SK-MEL-5 (cell line): ENCODE measurements around the gene CRISPLD2. TPM values are rescaled to one million over a fixed set of nuclear protein-coding genes. Genes with fewer than 3 reads are reported as not detected.

Source experiments
- DNase-seq: peaks from one replicate; pipeline ENCODE4 v3.0.0-alpha.2; 2016; ENCODE audit warnings: low read depth, low spot score
- in situ Hi-C: cut with HindIII; loops from 2 replicates; pipeline ENCODE4 v1.10.0; 2016; ENCODE audit warnings: low sequenced_read_pairs, high pct_unique_total_duplicates, low pct_unique_long_range_greater_than_20kb
- total RNA-seq: library from RNA; depleted of rRNA; stranded (reverse); fragments of >200 nt; shearing (Covaris generic); gene quantifications from 2 replicates; pipeline ENCODE4 v1.2.3, GENCODE V29; 2014

CRISPLD2 gene
- total RNA-seq, 1 experiment from 2014 or later, result 0.40 TPM

DNA sequence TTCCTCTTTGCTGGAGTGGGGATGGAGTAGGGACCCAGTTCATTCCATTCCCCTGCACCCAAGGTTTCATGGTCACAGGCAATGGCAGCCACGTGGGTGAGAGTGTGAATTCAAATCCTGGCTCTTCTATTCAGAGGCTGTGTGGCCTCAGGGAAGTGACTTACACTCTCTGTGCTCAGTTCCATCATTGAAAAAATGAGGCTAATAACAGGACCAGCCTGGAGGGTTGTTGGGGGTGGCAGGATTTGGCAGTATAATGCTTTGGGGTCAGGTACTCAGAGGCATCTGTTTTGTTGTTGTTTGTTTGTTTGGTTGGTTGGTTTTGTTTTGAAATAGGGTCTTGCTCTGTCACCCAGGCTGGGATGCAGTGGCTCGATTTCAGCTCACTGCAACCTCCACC, 2.2 kb upstream of the CRISPLD2 start:
- in situ Hi-C loops, result no loop called here
- no peak for DNase-seq

DNA sequence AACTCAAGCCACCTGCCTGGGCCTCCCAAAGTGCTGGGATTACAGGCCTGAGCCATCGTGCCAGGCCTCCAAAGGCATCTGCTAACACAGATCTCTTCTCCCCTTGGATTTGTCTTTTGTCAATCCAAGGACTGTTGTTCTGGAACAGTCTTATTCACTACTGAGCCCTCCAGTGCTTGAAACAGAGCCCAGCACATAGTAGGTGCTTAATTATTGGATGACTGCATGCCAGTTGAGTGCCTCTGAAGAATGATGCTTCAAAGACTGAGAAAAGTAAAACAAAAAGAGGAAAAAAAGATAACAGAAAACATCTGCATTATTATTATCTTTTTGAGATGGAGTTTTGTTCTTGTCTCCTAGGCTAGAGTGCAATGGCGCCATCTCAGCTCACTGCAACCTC, 1.7 kb upstream of the CRISPLD2 start:
- in situ Hi-C loops, result no loop called here
- no peak for DNase-seq

DNA sequence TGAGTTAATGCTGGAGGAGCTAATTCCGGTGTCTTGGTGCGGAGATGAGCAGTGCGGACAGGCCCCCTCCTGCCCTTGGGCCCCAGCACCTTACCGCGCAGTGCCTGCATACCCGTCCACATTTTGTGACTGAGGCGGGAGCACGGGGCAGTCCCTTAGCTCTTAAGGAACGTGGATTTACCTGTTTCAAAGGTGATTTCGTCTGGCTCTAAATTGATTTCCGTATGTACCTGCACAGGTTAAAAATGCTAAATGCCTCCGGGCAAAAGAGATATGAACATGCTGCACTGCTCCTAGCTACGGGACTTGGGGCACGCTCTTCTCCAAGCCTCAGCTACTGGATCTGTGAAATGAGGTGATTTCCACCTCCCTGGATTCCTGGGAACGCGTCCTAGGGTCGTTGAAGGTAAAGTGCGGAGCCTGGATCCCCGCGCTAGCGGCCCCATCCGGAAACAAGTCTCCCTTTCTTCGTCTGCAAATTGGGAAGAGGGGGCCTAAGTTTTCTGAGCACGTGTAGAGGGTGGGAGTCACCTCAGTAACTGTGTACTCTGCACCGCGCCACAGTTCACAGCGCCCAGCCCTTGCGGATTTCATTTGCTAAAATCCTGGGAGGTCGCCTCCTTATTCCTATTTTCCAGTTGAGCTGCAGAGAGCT, 669 bp upstream of the CRISPLD2 start:
- in situ Hi-C loops, result no loop called here
- no peak for DNase-seq

DNA sequence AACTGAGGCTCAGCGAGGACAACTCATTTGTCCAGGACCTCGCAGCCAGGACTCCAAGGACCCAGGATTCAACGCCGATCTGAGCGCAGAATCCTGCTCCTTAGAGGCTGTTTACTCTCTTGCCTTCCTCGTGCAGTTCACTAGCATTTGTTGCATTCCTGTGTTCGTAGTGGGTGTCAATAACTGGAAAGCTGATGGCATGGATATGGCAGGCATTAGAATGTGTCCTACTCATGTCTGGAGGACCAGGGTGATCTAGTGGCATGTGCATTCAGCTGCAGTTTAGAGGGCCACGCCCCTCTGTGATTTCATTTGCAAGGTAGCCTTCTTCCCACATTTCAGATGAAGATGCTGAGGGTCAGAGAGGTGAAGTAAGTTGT, 510 bp downstream of the CRISPLD2 start:
- no peak for DNase-seq
- in situ Hi-C loops, result no loop called here

DNA sequence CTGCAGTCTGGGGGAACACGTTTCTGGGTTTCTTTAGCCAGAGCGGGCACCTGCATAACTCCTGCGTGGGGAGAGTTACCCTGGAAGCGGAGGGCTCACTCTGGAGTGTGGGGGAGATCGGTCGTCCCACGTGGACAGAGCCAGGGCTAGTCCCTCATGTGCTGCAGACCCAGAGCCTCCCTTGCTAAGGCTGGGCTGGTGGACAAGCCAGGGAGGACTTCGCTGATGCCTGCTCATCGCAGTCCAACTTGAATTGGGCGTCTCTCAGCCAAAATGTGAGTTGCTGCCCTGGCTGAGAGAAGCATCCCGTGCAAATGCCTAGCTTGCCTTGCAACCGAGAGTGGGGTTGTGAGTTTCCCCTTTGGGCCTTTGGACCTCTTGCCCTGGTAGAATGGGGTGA, 986 bp downstream of the CRISPLD2 start:
- in situ Hi-C loops, result no loop called here
- no peak for DNase-seq

DNA sequence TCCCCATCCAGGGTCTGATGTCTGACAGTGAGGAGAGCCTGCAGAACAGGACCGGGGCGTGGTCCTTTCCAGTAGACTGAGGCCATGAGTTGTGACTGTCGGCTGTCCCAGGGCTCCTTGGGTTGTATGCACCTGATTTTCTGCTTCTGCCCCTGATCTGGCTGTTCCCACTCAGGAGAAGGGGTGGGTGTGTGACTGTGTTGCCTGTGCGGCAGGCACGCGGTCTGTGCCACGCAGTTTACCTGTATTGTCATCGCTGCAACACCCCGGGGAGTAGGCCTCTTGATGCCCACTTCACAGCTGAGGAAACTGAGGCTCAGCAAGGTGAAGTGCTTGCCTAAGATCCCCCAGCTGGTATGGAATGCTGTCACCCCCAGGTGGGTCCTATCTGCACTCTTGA, 1.4 kb downstream of the CRISPLD2 start:
- no peak for DNase-seq
- in situ Hi-C loops, result no loop called here

DNA sequence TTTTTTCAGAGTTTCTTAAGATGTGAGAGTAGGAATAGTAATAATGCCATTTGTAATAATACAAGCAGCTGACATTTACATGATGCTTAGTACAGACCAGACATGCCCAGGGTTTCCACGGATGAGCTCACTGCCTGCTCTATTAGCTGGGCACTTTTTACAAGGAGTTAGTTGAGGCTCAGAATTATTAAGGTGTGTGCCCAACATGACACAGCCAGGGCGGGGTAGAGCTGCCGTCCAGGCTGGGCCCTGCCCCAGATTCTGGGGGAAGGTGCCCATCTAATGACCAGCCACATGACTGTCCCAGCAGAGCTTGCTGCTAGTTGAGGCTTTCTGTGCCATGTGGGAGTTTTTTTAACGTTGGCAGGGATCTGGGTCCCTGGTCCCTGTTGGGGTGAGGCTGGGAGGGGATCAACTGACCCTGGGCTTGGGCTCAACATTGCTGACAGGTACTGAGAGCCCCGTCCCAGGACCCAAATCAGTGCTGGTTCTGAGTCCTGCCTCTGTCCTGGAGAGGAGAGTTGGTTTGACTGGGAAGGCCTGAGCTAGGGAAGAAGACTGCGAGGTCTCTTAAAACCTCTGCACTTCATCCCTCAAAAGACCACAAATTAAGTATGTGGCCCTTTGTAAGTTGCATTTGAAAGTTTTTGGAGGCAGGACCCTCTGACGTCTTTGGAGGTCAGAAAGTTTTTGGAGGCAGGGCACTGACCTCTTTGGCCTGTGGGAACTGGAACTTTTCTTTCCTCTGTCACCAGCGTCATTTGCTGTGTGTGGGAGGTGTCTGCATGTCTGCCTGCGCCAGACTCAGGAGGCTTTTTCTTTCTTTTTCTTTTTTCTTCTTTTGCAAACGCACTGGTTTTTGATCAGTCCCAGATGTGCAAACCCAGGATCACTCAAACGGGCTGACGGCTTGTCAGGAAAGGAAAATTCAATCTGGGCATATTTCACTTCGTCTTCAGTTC, 2.2 kb downstream of the CRISPLD2 start:
- in situ Hi-C loops, result no loop called here
- DNase-seq, result no peak

DNA sequence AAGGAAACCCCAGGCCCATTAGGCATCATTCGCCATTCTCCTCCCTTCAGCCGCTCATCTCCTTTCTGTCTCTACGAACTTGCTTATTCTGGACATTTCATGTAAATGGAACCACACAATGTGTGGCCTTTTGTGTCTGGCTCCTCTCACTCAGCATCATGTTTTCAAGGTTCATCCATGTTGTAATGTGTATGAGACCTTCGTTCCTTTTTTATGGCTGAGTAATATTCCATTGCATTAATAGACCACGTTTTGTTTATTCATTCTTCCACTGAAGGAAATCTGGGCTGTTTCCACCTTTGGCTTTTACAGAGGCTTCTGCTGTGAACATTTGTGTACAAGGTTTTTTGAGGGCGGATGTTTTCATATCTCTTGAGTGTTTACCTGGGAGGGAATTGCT, 3.2 kb downstream of the CRISPLD2 start:
- no peak for DNase-seq
- in situ Hi-C loops, result no loop called here

DNA sequence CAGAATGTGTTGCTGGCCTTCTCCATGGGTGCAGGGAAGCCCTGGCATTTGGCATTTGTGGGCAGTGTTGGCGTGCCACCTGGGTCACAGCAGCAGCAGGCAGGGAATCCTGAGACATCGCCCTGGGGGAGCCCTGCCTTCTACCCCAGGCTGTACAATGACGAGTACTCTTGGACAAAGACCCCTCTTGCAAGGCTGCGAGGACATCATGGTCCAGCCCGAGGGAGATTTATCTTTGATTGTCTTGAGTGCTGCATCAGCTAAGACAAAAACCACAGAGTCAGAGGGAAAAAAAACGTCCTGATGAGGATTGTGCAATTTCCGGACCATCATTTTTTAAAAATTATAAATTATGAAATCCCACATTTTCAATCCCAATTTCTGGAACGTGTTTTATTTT, 3.7 kb downstream of the CRISPLD2 start:
- in situ Hi-C loops, result no loop called here
- DNase-seq, result no peak

DNA sequence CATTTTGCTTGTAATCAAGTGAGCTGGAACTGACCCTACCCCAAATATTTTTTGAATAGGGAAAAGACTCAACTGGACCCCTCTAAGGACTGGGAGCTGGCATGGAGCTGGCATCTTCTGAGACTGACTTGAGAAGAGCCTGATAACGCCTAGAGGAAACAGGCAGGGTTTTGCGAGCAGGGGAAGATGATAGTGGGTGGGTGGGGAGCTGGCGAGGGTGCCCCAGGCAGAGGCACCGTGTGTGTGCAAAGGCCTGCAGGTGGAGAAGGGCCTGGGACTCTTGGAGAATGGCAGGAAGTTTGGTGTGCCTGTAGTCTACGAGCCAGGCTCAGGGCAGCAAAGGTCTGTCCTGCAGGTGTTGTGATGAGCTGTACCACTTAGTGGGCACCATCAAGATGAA, 4.1 kb downstream of the CRISPLD2 start:
- in situ Hi-C loops, result no loop called here
- no peak for DNase-seq

DNA sequence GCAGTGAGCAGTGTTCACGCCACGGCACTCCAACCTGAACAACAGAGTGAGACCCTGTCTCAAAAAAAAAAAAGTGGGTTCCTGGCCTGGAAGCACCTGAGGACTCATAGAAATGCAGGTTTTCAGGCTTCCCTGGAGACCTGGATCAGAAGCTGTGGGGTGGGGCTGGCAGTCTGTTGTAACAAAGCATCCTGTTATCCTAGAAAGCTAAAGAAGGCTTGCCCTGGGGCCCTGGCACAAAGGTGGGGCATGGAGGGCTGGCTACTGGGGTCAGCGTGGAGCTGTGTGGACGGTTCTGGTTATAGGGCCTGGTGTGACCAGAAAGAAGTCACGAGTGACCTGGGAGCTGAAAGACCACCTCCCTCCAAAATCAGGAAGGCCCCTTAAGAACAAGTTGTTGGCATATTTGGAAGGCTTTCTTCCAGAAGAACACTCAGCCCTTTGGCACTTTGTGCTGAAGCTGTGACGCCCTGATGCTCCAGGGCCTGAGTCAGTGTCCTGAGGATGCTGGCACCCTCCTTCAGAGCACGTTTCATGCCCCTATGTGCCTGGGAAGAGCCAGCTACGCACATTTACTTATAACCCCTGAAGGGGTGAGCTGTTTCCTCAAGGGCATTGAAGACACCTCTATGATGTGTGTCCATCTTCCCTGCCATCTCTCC, 6.2 kb downstream of the CRISPLD2 start:
- no peak for DNase-seq
- in situ Hi-C loops, result no loop called here

DNA sequence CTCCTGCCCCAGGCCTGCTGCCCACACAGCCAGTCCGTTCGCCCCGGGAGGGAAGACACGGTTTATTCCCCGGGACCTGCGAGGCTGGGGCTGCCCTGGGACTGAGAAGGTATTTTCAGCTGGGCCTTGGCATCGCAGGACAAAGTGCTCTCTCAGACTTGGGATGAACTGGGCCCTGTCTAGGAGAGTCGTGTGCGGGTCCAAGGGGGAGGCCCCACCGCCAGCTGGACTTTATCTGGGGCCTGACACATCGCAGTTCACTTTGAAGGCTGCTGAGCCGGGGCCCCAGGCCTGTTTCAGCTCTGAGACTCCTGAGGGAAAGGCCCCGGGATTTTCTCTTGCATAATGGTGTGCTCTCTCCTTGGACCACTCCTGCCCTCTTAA, 6.8 kb downstream of the CRISPLD2 start:
- DNase-seq, result no peak
- in situ Hi-C loops, result no loop called here

DNA sequence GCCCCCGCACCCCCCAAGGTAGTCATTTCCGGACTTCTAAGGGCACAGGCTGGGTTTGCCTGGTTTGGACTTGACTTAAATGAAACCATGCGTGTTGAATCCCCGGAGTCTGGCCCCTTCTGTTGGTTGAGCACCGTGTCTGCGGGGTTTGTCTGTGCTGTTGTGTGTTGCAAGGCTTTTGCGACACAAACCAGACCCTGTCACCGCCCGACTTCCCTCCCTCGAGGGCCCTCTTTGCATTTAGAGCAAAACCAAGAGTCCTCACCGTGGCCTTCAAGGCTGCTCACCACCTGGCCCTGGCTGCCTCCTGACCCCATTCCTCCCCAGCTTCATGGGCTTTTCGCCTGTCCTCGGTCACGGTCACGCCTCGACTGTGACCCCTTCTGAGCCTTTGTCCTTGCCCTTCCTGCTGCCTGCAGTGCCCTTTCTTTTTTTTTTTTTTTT, 7.4 kb downstream of the CRISPLD2 start:
- DNase-seq, result no peak
- in situ Hi-C loops, result no loop called here

DNA sequence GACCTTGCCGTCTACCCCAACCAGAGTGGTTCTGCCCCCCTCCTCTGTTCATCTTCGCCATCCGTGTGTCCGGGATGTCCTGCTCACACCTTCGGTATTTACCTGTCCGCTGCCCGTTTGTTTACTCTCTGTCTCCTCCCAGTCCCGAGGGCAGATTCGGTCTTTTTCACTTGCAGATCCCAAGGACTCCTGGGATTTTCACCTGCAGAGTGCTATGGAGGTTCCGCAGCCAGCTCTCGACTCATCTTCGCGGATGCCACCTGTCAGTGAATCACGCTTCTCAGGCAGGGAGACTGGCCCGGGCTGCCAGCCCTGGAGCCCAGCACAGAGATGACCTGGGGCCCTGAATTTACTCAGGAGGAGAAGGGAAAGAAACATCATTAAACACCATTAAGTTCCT, 8.1 kb downstream of the CRISPLD2 start:
- in situ Hi-C loops, result no loop called here
- DNase-seq, result no peak

DNA sequence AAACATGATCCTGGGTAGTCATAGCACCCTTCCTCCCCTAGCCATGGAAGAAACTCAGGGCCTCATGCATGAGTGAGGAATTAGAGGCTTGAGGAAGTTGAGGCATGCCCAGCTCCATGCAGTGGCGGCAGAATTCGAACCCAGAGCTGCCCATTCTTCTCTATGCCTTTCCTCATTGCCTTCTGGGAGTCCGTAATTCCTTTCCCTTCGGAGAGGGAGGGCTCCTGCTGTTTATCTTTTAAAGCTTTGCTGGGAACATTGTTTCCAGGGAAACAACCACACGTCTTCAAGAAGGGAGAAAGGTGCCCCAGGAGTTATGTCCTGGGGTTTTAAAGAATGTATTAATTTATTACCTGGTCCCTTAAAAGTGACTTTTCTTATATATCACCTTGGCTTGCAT, 8.5 kb downstream of the CRISPLD2 start:
- in situ Hi-C loops, result no loop called here
- no peak for DNase-seq

DNA sequence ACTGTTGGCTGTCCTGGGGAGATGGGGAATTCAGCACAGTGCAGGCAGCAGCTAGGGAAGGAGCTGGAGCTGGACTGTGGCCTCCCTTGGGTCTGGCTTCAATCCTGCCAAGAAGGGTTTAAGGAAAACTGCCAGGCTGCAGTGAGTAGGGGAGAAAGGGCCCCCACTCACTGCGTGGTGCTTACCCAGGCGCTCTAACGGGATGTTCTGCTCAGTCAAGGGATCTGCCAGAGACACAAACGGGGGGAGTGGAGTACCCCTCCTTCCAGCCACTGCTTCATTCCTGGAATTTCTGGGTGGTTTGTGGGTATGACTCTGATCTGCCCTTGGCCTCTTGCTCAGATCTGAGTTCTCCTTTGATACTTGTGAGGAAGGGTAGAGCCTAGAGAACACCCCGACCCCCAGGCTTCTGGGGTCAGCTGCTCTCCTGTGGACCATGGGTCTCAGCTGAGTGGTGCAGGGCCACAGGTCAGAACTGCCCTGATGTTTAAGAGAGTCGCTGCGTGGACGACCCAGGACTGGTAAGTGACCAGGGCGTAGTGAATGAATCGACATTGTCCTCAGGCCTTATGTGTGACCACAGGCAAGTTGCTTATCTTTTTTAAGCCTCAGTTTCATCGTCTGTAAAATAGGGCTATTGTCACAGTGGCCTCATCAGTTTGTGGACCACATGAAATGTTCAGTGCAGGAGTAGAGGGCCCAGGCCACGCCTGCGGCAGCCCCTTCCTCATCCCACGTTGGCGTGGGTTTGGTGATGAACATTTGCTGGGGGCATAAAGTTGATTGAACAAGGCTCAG, 9.6 kb downstream of the CRISPLD2 start:
- no peak for DNase-seq
- in situ Hi-C loops, result no loop called here

DNA sequence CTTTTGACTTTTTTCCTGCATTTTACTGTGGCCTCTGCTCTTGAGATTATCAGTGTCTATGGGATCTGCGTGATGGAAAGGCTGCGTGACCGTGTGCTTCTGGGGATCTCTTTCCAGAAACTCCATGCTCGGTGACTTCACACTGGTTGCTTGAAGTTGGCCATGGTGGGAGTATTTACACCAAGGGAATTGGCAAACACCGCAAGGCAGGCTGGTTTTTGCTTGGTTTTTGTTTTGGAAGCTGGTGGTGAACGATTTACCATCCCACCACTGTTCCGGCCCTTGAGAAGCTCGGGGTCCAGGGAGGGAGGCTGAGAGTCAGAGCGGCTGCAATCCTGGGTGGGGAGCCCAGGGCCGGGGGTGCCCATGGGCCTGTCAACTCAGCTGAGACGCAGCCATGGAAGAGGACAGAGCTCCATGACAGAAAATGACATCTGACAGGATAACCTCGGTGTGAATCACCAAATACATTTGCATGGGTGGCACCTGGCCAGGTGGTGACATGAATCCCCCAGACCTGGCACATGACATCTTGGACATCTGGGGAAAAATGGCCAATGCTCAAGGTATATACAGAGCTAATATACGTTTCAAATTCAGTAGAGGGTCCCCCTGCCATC, 11.1 kb downstream of the CRISPLD2 start:
- in situ Hi-C loops, result no loop called here
- DNase-seq, result no peak
